ENCODE data around the gene YIF1B.

YIF1B gene

DNA sequence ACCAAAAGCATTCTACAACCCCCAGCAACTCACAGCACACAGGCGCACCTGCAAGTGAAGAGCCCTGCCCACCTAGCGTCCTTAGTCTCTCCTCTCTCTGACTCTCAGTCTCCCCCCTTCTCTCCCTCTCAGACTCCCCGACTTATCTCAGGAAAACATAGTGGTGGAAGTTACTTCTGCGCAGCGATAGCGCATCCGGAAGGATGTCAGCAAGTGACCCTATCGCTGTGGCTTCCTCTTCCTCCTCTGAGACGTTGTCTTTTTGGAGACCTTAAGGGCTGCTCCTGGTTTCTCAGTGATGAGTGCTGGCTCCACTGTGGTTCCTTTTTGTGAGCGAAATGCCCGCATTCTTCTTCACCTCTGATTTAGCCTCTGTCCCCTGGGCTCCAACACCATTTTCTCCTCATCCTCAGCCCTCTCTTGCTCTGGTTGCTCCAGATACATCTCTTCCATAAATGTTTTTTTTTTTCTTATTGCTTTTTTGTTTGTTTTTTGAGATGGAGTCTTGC is 1.4 kb upstream of the YIF1B start:
- no peaks in the 10 kb centered on the region for H3K4me1 ChIP-seq (ENCODE audit: control insufficient read depth, insufficient read depth, low read length)
- no peak overlapping the region for H3K27ac ChIP-seq (ENCODE audit: low read length)
- no CpG with 5 or more reads among the region's 11 CpGs for WGBS (ENCODE audit: insufficient coverage, insufficient read length)
- H3K4me3 ChIP-seq (ENCODE audit: low read length), result no peak overlapping the region
- no peaks in the 10 kb centered on the region for H3K36me3 ChIP-seq (ENCODE audit: control insufficient read depth, insufficient read depth, low read length)
- H3K27me3 ChIP-seq (ENCODE audit: control insufficient read depth, insufficient read depth, low read length), result peaks cover 5% of the 10 kb centered on the region; the same call in 1 of the 2 replicates
- no peaks in the 10 kb centered on the region for H3K9me3 ChIP-seq (ENCODE audit: control insufficient read depth, insufficient read depth, low read length)
- no peak for DNase-seq (ENCODE audit: low read depth, low spot score)

DNA sequence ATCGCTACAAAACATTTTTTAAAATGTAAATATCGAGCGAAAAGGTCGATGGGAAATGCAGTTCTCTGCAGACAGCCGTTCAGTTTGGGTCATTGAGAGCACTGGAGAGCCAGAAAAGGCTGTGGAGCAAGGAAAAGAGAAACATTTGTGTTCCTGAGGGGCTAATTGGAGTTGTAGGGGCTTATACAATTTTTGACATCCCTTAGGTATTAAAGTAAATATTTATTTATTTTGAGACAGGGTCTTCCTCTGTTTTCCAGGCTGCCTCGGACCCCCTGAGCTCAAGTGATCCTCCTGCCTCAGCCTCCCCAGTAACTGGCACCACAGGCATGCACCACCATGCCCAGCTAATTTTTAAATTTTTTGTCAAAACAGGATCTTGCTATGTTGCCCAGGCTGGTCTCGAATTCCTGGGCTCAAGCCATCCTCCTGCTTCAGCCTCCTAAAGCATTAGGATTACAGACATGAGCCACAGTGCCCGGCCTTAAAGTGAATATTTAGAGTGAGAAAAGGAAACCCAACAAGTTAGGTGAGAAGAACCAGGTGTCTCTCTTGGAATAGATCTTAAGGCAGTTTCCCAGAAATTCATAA is 825 bp upstream of the YIF1B start:
- no peak overlapping the region for H3K27ac ChIP-seq (ENCODE audit: low read length)
- no peaks in the 10 kb centered on the region for H3K9me3 ChIP-seq (ENCODE audit: control insufficient read depth, insufficient read depth, low read length)
- DNase-seq (ENCODE audit: low read depth, low spot score), result no peak
- no peak overlapping the region; the same call in 1 of the 2 replicates for H3K4me3 ChIP-seq (ENCODE audit: low read length)
- WGBS (ENCODE audit: insufficient coverage, insufficient read length), result no CpG with 5 or more reads among the region's 8 CpGs
- H3K4me1 ChIP-seq (ENCODE audit: control insufficient read depth, insufficient read depth, low read length), result no peaks in the 10 kb centered on the region
- H3K36me3 ChIP-seq (ENCODE audit: control insufficient read depth, insufficient read depth, low read length), result no peaks in the 10 kb centered on the region
- H3K27me3 ChIP-seq (ENCODE audit: control insufficient read depth, insufficient read depth, low read length), result peaks cover 5% of the 10 kb centered on the region; the same call in 1 of the 2 replicates

DNA sequence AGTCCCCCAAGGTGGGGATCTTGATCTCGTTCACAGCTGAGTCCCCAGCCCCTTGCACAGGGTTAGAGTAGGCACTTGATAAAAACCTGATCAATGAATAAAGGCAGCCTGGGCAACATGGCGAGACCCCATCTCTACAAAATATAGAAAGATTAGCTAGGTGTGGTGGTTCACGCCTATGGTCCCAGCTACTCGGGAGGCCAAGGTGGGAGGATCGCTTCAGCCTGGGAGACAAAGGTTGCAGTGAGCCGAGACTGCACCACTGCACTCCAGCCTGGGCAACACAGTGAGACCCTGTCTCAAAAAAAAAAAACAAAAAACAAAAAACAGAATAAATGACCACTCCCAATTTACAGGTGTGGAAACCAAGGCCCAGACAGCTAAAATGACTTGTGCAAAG is 4.8 kb downstream of the YIF1B start:
- Histone ChIP-seq H3K27me3 (ENCODE audit: control insufficient read depth, insufficient read depth, low read length) (no peaks in the 10 kb centered on the region), H3K27ac (ENCODE audit: low read length) (no peak overlapping the region), H3K36me3 (ENCODE audit: control insufficient read depth, insufficient read depth, low read length) (peaks cover 8% of the 10 kb centered on the region)

DNA sequence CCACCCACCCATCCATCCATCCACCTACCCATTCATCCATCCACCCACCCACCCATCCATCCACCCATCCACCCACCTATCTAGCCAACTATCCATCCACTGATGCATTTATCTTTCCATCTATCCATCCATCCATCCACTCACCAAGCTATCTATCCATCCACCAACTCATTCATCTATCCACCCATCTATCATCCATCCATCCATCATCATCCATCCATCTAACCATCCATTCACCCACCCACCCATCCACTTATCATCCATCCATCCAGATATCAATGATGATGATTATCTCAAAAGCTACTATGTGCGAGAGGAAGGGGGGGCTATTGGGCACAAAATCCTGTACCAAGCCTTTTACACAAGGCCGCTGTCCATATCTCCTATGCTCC is 5.5 kb downstream of the YIF1B start:
- Histone ChIP-seq H3K9me3 (ENCODE audit: control insufficient read depth, insufficient read depth, low read length) (no peaks in the 10 kb centered on the region), H3K36me3 (ENCODE audit: control insufficient read depth, insufficient read depth, low read length) (peaks cover 8% of the 10 kb centered on the region), H3K4me1 (ENCODE audit: control insufficient read depth, insufficient read depth, low read length) (peaks cover 1% of the 10 kb centered on the region; the same call in 1 of the 2 replicates), H3K27me3 (ENCODE audit: control insufficient read depth, insufficient read depth, low read length) (no peaks in the 10 kb centered on the region), H3K4me3 (ENCODE audit: low read length) (no peak overlapping the region), H3K27ac (ENCODE audit: low read length) (no peak overlapping the region)
- DNase-seq (ENCODE audit: low read depth, low spot score), result no peak
- WGBS (ENCODE audit: insufficient coverage, insufficient read length), result no CpG with 5 or more reads among the region's 2 CpGs

More for the DNA sequence above, 4.8 kb downstream of the YIF1B start:
- Histone ChIP-seq H3K9me3 (ENCODE audit: control insufficient read depth, insufficient read depth, low read length) (no peaks in the 10 kb centered on the region), H3K4me3 (ENCODE audit: low read length) (no peak overlapping the region), H3K4me1 (ENCODE audit: control insufficient read depth, insufficient read depth, low read length) (peaks cover 1% of the 10 kb centered on the region; the same call in 1 of the 2 replicates)
- no peak for DNase-seq (ENCODE audit: low read depth, low spot score)
- WGBS (ENCODE audit: insufficient coverage, insufficient read length), result no CpG with 5 or more reads among the region's 6 CpGs

DNA sequence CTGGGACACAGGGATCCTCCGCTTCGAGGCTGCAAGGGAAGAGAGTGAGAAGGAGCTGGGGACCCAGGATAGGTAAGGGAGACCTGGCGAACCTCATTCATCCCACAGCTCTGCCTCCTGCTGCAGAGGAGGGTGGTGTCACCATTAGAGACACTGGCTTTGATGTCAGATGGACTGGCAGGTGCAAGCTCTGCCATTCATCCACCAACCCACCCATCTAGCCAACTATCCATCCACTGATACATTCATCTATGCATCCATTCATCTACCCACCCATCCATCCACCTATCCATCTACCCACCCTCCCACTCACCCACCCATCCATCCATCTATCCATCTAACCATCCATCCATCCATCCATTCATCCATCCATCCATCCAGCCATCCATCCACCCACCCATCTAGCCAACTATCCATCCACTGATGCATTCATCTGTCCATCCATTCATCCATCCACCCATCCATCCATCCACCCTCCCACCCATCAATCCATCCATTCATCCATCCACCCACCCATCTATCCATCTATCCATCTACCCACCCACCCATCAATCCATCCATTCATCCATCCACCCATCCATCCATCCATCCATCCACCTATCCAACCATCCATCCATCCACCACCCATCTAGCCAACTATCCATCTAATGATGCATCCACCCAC is 6.0 kb downstream of the YIF1B start:
- peaks cover 1% of the 10 kb centered on the region; the same call in 1 of the 2 replicates for H3K4me1 ChIP-seq (ENCODE audit: control insufficient read depth, insufficient read depth, low read length)
- peaks cover 8% of the 10 kb centered on the region for H3K36me3 ChIP-seq (ENCODE audit: control insufficient read depth, insufficient read depth, low read length)
- no peak overlapping the region for H3K4me3 ChIP-seq (ENCODE audit: low read length)
- WGBS (ENCODE audit: insufficient coverage, insufficient read length), result no CpG with 5 or more reads among the region's 3 CpGs
- H3K9me3 ChIP-seq (ENCODE audit: control insufficient read depth, insufficient read depth, low read length), result no peaks in the 10 kb centered on the region
- H3K27ac ChIP-seq (ENCODE audit: low read length), result no peak overlapping the region
- no peaks in the 10 kb centered on the region for H3K27me3 ChIP-seq (ENCODE audit: control insufficient read depth, insufficient read depth, low read length)
- DNase-seq (ENCODE audit: low read depth, low spot score), result no peak

DNA sequence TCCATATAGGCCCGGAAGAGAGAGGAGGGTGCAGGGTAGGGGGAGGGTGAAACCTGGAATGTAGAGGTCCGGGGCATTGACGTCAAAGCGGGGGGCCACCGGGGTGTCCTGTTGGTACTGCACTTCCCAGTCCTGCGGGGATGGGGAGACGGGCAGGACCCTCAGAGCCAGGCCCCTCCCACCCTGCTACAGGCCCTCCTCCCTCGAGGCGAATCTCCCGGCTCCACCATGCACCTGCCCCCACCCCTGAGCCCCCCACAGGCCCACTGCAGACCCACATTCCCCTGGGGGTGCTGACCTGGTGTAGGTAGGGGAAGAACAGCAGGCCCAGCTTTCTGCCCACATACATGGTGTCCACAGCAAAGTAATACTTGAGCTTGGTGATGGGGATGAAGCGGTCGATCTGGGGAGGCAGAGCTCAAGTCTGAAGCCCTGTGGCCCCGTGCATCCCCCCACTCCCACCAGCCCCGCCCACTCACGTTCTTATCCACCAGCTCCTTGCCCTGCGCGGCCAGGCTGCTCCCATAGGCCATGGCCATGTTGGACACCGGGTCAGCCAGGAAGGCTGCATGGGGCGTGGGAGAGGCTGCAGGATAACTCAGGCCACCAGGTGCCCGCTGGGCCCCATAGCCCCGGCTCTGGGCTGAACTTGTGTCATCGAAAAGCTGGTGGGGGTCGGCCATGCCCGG is 6.7 kb downstream of the YIF1B start:
- H3K9me3 ChIP-seq (ENCODE audit: control insufficient read depth, insufficient read depth, low read length), result no peaks in the 10 kb centered on the region
- H3K4me1 ChIP-seq (ENCODE audit: control insufficient read depth, insufficient read depth, low read length), result peaks cover 1% of the 10 kb centered on the region; the same call in 1 of the 2 replicates
- no peak overlapping the region for H3K4me3 ChIP-seq (ENCODE audit: low read length)
- no peak overlapping the region for H3K27ac ChIP-seq (ENCODE audit: low read length)
- DNase-seq (ENCODE audit: low read depth, low spot score), result no peak
- peaks cover 8% of the 10 kb centered on the region for H3K36me3 ChIP-seq (ENCODE audit: control insufficient read depth, insufficient read depth, low read length)
- WGBS (ENCODE audit: insufficient coverage, insufficient read length), result no CpG with 5 or more reads among the region's 24 CpGs
- H3K27me3 ChIP-seq (ENCODE audit: control insufficient read depth, insufficient read depth, low read length), result no peaks in the 10 kb centered on the region

DNA sequence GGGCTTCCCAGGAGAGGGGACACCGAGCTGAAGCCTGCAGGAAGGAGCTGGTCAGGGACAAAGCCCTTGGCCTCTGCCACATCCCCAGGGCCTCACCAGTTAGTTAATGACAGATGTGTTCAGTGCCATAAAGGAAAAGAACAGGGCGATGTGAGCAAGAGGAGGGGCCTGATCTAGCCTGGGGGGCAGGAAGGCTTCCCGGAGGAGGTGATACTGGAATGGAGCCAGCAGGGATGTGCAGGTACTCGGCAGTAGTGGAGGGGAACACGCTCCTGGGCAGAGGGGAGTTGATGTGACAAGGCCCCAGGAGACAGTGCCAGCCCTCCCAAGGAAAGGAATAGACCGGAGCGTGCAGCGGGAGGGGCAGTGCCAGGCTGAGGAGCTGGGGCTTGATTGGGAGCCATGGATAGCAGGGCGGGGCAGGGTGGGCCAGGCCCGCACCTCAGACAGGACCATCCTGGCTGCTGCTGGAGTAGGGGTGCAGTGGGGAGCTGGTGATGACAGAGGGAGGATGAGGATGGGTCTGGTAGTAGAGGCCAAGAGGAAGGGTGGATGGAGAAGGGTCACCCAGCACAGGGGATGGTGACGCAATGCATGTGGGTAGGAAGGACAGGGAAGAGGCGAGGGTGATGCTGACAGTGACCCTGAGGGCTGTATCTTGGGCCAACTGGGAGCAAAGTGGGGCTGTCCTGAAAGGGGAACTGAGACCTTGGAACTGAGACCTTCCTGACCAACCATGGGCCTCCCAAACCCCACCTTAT is 7.6 kb downstream of the YIF1B start:
- Histone ChIP-seq H3K4me3 (ENCODE audit: low read length) (no peak overlapping the region), H3K9me3 (ENCODE audit: control insufficient read depth, insufficient read depth, low read length) (no peaks in the 10 kb centered on the region), H3K36me3 (ENCODE audit: control insufficient read depth, insufficient read depth, low read length) (peaks cover 8% of the 10 kb centered on the region), H3K4me1 (ENCODE audit: control insufficient read depth, insufficient read depth, low read length) (peaks cover 1% of the 10 kb centered on the region), H3K27ac (ENCODE audit: low read length) (no peak overlapping the region), H3K27me3 (ENCODE audit: control insufficient read depth, insufficient read depth, low read length) (no peaks in the 10 kb centered on the region)
- no peak for DNase-seq (ENCODE audit: low read depth, low spot score)
- no CpG with 5 or more reads among the region's 12 CpGs for WGBS (ENCODE audit: insufficient coverage, insufficient read length)

DNA sequence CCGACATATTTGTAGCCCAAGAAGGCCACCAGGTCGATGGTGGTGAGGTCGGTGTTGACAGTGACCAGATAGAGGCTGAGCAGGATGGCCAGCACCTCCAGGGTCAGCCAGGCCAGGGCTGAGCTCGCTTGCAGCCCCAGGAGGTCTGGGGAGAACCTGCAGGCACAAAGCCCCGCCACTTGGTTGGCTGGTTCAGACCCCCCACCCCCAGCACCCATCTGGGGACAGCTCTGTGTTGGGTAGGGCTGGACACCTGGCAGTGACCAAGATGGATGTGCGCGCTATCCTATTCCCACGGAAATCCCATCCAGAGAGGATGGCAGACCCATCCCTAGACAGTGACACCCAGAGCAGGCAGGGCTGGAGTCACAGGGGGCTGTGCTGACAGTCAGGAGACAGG is 8.2 kb downstream of the YIF1B start:
- no peak for DNase-seq (ENCODE audit: low read depth, low spot score)
- H3K27me3 ChIP-seq (ENCODE audit: control insufficient read depth, insufficient read depth, low read length), result no peaks in the 10 kb centered on the region
- WGBS (ENCODE audit: insufficient coverage, insufficient read length), result no CpG with 5 or more reads among the region's 8 CpGs
- H3K4me3 ChIP-seq (ENCODE audit: low read length), result no peak overlapping the region
- H3K4me1 ChIP-seq (ENCODE audit: control insufficient read depth, insufficient read depth, low read length), result peaks cover 1% of the 10 kb centered on the region
- H3K27ac ChIP-seq (ENCODE audit: low read length), result no peak overlapping the region
- peaks cover 8% of the 10 kb centered on the region for H3K36me3 ChIP-seq (ENCODE audit: control insufficient read depth, insufficient read depth, low read length)
- no peaks in the 10 kb centered on the region for H3K9me3 ChIP-seq (ENCODE audit: control insufficient read depth, insufficient read depth, low read length)

DNA sequence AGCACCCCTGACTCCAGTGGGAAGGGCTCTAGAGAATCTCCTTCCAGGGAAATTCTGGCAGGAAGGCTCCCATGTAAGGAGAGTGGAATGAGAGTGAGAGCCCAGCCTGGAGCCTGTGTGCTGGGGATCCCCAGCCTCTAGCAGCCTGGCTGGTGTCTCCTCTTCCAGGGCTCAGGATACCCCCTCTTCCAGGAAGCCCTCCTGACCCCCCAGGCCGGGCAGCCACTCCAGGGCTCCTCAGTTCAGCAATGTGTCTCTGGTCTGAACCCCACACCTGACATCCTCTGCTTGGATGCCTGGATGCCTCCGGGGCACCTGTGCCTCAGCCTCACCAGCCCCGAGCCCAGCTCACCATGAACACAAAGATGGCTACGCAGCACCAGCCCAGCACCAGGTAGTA is 8.7 kb downstream of the YIF1B start:
- no peak overlapping the region for H3K27ac ChIP-seq (ENCODE audit: low read length)
- no peak for DNase-seq (ENCODE audit: low read depth, low spot score)
- H3K9me3 ChIP-seq (ENCODE audit: control insufficient read depth, insufficient read depth, low read length), result no peaks in the 10 kb centered on the region
- no peak overlapping the region for H3K4me3 ChIP-seq (ENCODE audit: low read length)
- peaks cover 8% of the 10 kb centered on the region for H3K36me3 ChIP-seq (ENCODE audit: control insufficient read depth, insufficient read depth, low read length)
- H3K4me1 ChIP-seq (ENCODE audit: control insufficient read depth, insufficient read depth, low read length), result peaks cover 1% of the 10 kb centered on the region
- WGBS (ENCODE audit: insufficient coverage, insufficient read length), result no CpG with 5 or more reads among the region's 4 CpGs
- no peaks in the 10 kb centered on the region for H3K27me3 ChIP-seq (ENCODE audit: control insufficient read depth, insufficient read depth, low read length)

DNA sequence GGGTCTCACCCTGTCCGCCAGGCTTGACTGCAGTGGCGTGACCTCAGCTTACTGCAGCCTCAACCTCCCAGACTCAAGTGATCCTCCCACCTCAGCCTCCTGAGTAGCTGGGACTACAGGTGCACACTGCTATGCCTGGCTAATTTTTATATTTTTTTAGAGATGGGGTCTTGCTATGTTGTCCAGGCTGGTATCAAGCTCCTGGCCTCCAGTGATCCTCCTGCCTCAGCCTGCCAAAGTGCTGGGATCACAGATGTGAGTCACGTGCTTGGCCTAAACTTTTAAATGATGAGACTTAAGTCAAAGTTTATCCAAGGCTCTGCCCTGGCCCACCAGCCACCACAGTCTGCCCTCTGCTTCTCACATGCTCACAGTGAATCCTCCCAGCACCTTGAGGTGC is 9.5 kb downstream of the YIF1B start:
- no peaks in the 10 kb centered on the region for H3K27me3 ChIP-seq (ENCODE audit: control insufficient read depth, insufficient read depth, low read length)
- no peaks in the 10 kb centered on the region for H3K9me3 ChIP-seq (ENCODE audit: control insufficient read depth, insufficient read depth, low read length)
- no CpG with 5 or more reads among the region's 3 CpGs for WGBS (ENCODE audit: insufficient coverage, insufficient read length)
- H3K27ac ChIP-seq (ENCODE audit: low read length), result no peak overlapping the region
- H3K4me1 ChIP-seq (ENCODE audit: control insufficient read depth, insufficient read depth, low read length), result peaks cover 1% of the 10 kb centered on the region
- H3K4me3 ChIP-seq (ENCODE audit: low read length), result no peak overlapping the region
- peaks cover 8% of the 10 kb centered on the region for H3K36me3 ChIP-seq (ENCODE audit: control insufficient read depth, insufficient read depth, low read length)
- DNase-seq (ENCODE audit: low read depth, low spot score), result no peak

All from iPS DF 6.9 (cell line).